HG03139 (cell line): Measurements from ENCODE around the gene INTS1.

Experiments
- ATAC-seq: cut with Tn5 transposase; IDR thresholded peaks from one replicate; pipeline ENCODE4 v1.9.1; 2021; ENCODE audit not compliant: unreplicated experiment

Gene INTS1

GRCh38 chr7:1542841-1543747, 38.9 kb upstream of the INTS1 start:
- no peak for ATAC-seq

GRCh38 chr7:1542329-1542728, 38.1 kb upstream of the INTS1 start:
- ATAC-seq: no peak

GRCh38 chr7:1541431-1542162, 37.4 kb upstream of the INTS1 start:
- ATAC-seq: no peak

GRCh38 chr7:1540776-1541271, 36.6 kb upstream of the INTS1 start:
- no peak for ATAC-seq

- no peak for ATAC-seq
These were observed 35.9 kb upstream of the INTS1 start for GRCh38 chr7:1539882-1540775.

GRCh38 chr7:1539181-1539881, 35.1 kb upstream of the INTS1 start:
- no peak for ATAC-seq

- ATAC-seq: no peak
These were observed 34.5 kb upstream of the INTS1 start for GRCh38 chr7:1538544-1539180.

GRCh38 chr7:1537535-1538412, 33.6 kb upstream of the INTS1 start:
- ATAC-seq: no peak

GRCh38 chr7:1536743-1537534, 32.8 kb upstream of the INTS1 start:
- ATAC-seq: no peak

- no peak for ATAC-seq
These were observed 32.2 kb upstream of the INTS1 start for GRCh38 chr7:1536455-1536742.

GRCh38 chr7:1535701-1536454, 31.7 kb upstream of the INTS1 start:
- ATAC-seq: no peak

GRCh38 chr7:1535100-1535458, 30.9 kb upstream of the INTS1 start:
- ATAC-seq: no peak

GRCh38 chr7:1534330-1535099, 30.3 kb upstream of the INTS1 start:
- no peak for ATAC-seq

GRCh38 chr7:1533547-1534329, 29.5 kb upstream of the INTS1 start:
- ATAC-seq: no peak

GRCh38 chr7:1533255-1533546, 29.0 kb upstream of the INTS1 start:
- ATAC-seq: no peak

GRCh38 chr7:1532456-1533254, 28.5 kb upstream of the INTS1 start:
- no peak for ATAC-seq
